ENCODE data around the gene GRK6. TPM values are rescaled to one million over a fixed set of nuclear protein-coding genes. Genes with fewer than 3 reads are reported as not detected.

Gene GRK6
- total RNA-seq, 4 donors from 2014 or later, result 19.4 to 26.4 (median 23.2) TPM

GRCh38 chr5:177397875-177398390, 28.5 kb upstream of the GRK6 start:
- DNase-seq (ENCODE audit: low spot score in 2 of 2), result no peak
- Histone ChIP-seq H3K9me3 (no peaks in the 10 kb centered on the region), H3K4me1 (peaks cover 0 to 24% (median 10%) of the 10 kb centered on the region in 4 donors), H3K27ac (no peak overlapping the region), H3K27me3 (peaks cover 3 to 64% of the 10 kb centered on the region in 2 donors), H3K4me3 (no peak overlapping the region), H3K36me3 (no peaks in the 10 kb centered on the region)
- 87 to 89% methylated on average over 9 to 16 of the region's 16 CpGs for WGBS, 2 donors
- TF ChIP-seq EP300 (IDR thresholded peaks at IDR 0.05) (no peak), POLR2A (IDR thresholded peaks at IDR 0.05) (no peak), CTCF (IDR thresholded peaks at IDR 0.05) (no peak)

- peaks cover 3 to 87% of the 10 kb centered on the region in 2 donors for H3K27me3 ChIP-seq
- peak in 1 of 5 experiments; percentile 14 for TF ChIP-seq CTCF (IDR thresholded peaks at IDR 0.05)
- TF ChIP-seq EP300 (IDR thresholded peaks at IDR 0.05), result no peak
- 15 to 27% methylated on average over 22 to 63 of the region's 92 CpGs for WGBS, 2 donors
- H3K27ac ChIP-seq, result no peak within 1 kb of the TSS
- H3K36me3 ChIP-seq, result no peaks in the 10 kb centered on the region
- H3K9me3 ChIP-seq, result no peaks in the 10 kb centered on the region
- H3K4me3 ChIP-seq, result peak within 1 kb of the TSS in 1 of 4 donors; percentile 3
- peaks cover 0 to 44% (median 25%) of the 10 kb centered on the region in 4 donors for H3K4me1 ChIP-seq
- no peak for DNase-seq (ENCODE audit: low spot score in 2 of 2)
These were observed 26.2 kb upstream of the GRK6 start, which contains the start of gene PFN3 for GRCh38 chr5:177399997-177400868. Gene PFN3 (minus strand): TSS chr5:177400661. CDS start chr5:177400576, 85 bp downstream.

- H3K27ac ChIP-seq, result no peak overlapping the region
- TF ChIP-seq EP300 (IDR thresholded peaks at IDR 0.05) (no peak), CTCF (IDR thresholded peaks at IDR 0.05) (peak in 4 of 5 experiments; percentile 9 to 21 (median 12))
- peaks cover 0 to 44% (median 25%) of the 10 kb centered on the region in 4 donors for H3K4me1 ChIP-seq
- no peaks in the 10 kb centered on the region for H3K36me3 ChIP-seq
- peak overlapping the region in 1 of 4 donors; percentile 4 for H3K4me3 ChIP-seq
- no peak for DNase-seq (ENCODE audit: low spot score in 2 of 2)
- no peaks in the 10 kb centered on the region for H3K9me3 ChIP-seq
- 3 to 5% methylated on average over 7 to 48 of the region's 49 CpGs for WGBS, 2 donors
- H3K27me3 ChIP-seq, result peaks cover 3 to 84% of the 10 kb centered on the region in 2 donors
These were observed 24.0 kb upstream of the GRK6 start for GRCh38 chr5:177402271-177403043.

GRCh38 chr5:177403102-177403791, 23.2 kb upstream of the GRK6 start:
- H3K36me3 ChIP-seq, result no peaks in the 10 kb centered on the region
- H3K27ac ChIP-seq, result peak overlapping the region in 1 of 4 donors; percentile 51
- H3K4me1 ChIP-seq, result peaks cover 0 to 44% (median 25%) of the 10 kb centered on the region in 4 donors
- peak overlapping the region; percentile 31 to 65 (median 54) for H3K4me3 ChIP-seq
- H3K27me3 ChIP-seq, result peaks cover 3 to 76% of the 10 kb centered on the region in 2 donors
- no peak for DNase-seq (ENCODE audit: low spot score in 2 of 2)
- no peak for TF ChIP-seq CTCF (IDR thresholded peaks at IDR 0.05)
- TF ChIP-seq POLR2A (IDR thresholded peaks at IDR 0.05), result no peak
- TF ChIP-seq EP300 (IDR thresholded peaks at IDR 0.05), result no peak
- H3K9me3 ChIP-seq, result no peaks in the 10 kb centered on the region
- WGBS, 2 donors, result 1% methylated on average over 36 to 54 of the region's 61 CpGs

Data from tibial nerve (tissue), 4 donors.